Sigmoid colon (tissue), 7 donors: ENCODE results near the gene TNFAIP8. TPM values are rescaled to one million over a fixed set of nuclear protein-coding genes. Genes with fewer than 3 reads are reported as not detected.

Experiments used
- DNase-seq: peaks from one replicate; pipeline ENCODE4 v3.0.0-alpha.2; 2019
- H3K27ac ChIP-seq, 4 donors: fragments of 200-600 bp; sonication (generic); one replicate each; pipeline ENCODE4 v1.5.1; 2016 to 2019; ENCODE audit warnings: mild to moderate bottlenecking in 1 of 4
- H3K27me3 ChIP-seq, 3 donors: fragments of 200-600 bp; sonication (generic); one replicate each; pipeline ENCODE4 v1.5.1; 2019; ENCODE audit warnings: mild to moderate bottlenecking in 1 of 3
- H3K36me3 ChIP-seq, 4 donors: fragments of 200-600 bp; sonication (generic); one replicate each; pipeline ENCODE4 v1.5.1; 2016 to 2019
- H3K4me1 ChIP-seq, 4 donors: fragments of 200-600 bp; sonication (generic); one replicate each; pipeline ENCODE4 v1.5.1; 2017 to 2019
- H3K4me3 ChIP-seq, 4 donors: fragments of 200-600 bp; sonication (generic); one replicate each; pipeline ENCODE4 v1.5.1; 2017 to 2019; ENCODE audit warnings: mild to moderate bottlenecking in 2 of 4, moderate library complexity in 1 of 4
- H3K9me3 ChIP-seq, 4 donors: fragments of 200-600 bp in 3 of 4; sonication (generic) in 3 of 4; one replicate each; pipeline versions ENCODE4 v1.5.1 to v1.6.1; 2013 to 2019
- CTCF ChIP-seq, 4 experiments: fragments of 450-650 bp in 3 of 4; fragments of 200-600 bp in 1 of 4; IDR thresholded peaks; one replicate each; pipeline ENCODE4 v1.5.1; 2016 to 2019; ENCODE audit warnings: antibody characterized with exemption in 4 of 4, mild to moderate bottlenecking in 3 of 4, moderate library complexity in 2 of 4
- EP300 ChIP-seq, 4 donors: sonication (generic); formaldehyde crosslinking; IDR thresholded peaks; one replicate each; pipeline ENCODE4 v1.6.1; 2017; ENCODE audit warnings: antibody characterized with exemption in 4 of 4
- POLR2A ChIP-seq, 2 donors: fragments of 450-650 bp; IDR thresholded peaks; one replicate each; pipeline ENCODE4 v1.6.1; 2016; ENCODE audit warnings: antibody characterized with exemption in 2 of 2, mild to moderate bottlenecking in 2 of 2, moderate library complexity in 2 of 2
- POLR2AphosphoS5 ChIP-seq, 4 donors: sonication (generic); formaldehyde crosslinking; IDR thresholded peaks; one replicate each; pipeline ENCODE4 v1.6.1; 2017; ENCODE audit warnings: antibody characterized with exemption in 4 of 4
- WGBS, 2 donors: extraction: QIAGEN DNeasy Blood & Tissue Kit; methylation state at CpG; one replicate each; pipeline ENCODE4 v1.1.7; 2013; 5-methylcytosine and 5-hydroxymethylcytosine counted together
- intact Hi-C: fragments of 100-400 bp; cut with DNase I; formaldehyde crosslinking; loops from one replicate; pipeline ENCODE4 v1.15.1; 2023
- polyA plus RNA-seq, 3 donors: library from polyadenylated mRNA; stranded (reverse); fragments of 200-250 nt; gene quantifications; one replicate each; pipeline ENCODE4 v1.2.3, GENCODE V29; 2013
- total RNA-seq, 4 donors: library from RNA; depleted of rRNA; stranded (reverse); fragments of >200 nt; gene quantifications; one replicate each; pipeline ENCODE4 v1.1.0, GENCODE V29; 2016
- donor health status: healthy with polysubstance abuse.
- donor health status: Bipolar disorder and iron deficiency.
- donor health status: healthy.

The TNFAIP8 gene
- total and polyA plus RNA-seq, 7 donors, result 6.9 to 55.8 (median 14.8) TPM

- no peak for DNase-seq
- TF ChIP-seq EP300 (IDR thresholded peaks at IDR 0.05) (no peak), POLR2A (IDR thresholded peaks at IDR 0.05) (no peak), POLR2AphosphoS5 (IDR thresholded peaks at IDR 0.05) (no peak), CTCF (IDR thresholded peaks at IDR 0.05) (no peak)
- Histone ChIP-seq H3K4me3 (no peak overlapping the region), H3K9me3 (no peaks in the 10 kb centered on the region), H3K27me3 (no peaks in the 10 kb centered on the region), H3K4me1 (peaks cover 0 to 29% (median 13%) of the 10 kb centered on the region in 4 donors), H3K36me3 (no peaks in the 10 kb centered on the region), H3K27ac (no peak overlapping the region)
- 66 to 71% methylated on average over 1 of the region's 1 CpG for WGBS, 2 donors
- intact Hi-C loops, result no loop called here
Measured at GRCh38 chr5:119367502-119368237, 11.9 kb downstream of the TNFAIP8 start.

GRCh38 chr5:119368238-119368630, 12.4 kb downstream of the TNFAIP8 start:
- H3K27me3 ChIP-seq, result no peaks in the 10 kb centered on the region
- H3K9me3 ChIP-seq, result no peaks in the 10 kb centered on the region
- 38 to 64% methylated on average over 4 of the region's 4 CpGs for WGBS, 2 donors
- no peaks in the 10 kb centered on the region for H3K36me3 ChIP-seq
- H3K4me3 ChIP-seq, result no peak overlapping the region
- peaks cover 0 to 29% (median 13%) of the 10 kb centered on the region in 4 donors for H3K4me1 ChIP-seq
- intact Hi-C loops, result no loop called here
- H3K27ac ChIP-seq, result no peak overlapping the region
- DNase-seq, result no peak
- TF ChIP-seq CTCF (IDR thresholded peaks at IDR 0.05), result no peak
- TF ChIP-seq EP300 (IDR thresholded peaks at IDR 0.05), result no peak
- no peak for TF ChIP-seq POLR2AphosphoS5 (IDR thresholded peaks at IDR 0.05)
- TF ChIP-seq POLR2A (IDR thresholded peaks at IDR 0.05), result no peak

- H3K4me1 ChIP-seq, result peaks cover 0 to 29% (median 12%) of the 10 kb centered on the region in 4 donors
- TF ChIP-seq POLR2AphosphoS5 (IDR thresholded peaks at IDR 0.05), result no peak
- no peak for TF ChIP-seq POLR2A (IDR thresholded peaks at IDR 0.05)
- no peak for TF ChIP-seq CTCF (IDR thresholded peaks at IDR 0.05)
- TF ChIP-seq EP300 (IDR thresholded peaks at IDR 0.05), result no peak
- peak overlapping the region in 1 of 4 donors; percentile 66 for H3K27ac ChIP-seq
- H3K9me3 ChIP-seq, result no peaks in the 10 kb centered on the region
- H3K4me3 ChIP-seq, result no peak overlapping the region
- DNase-seq, result no peak
- H3K36me3 ChIP-seq, result no peaks in the 10 kb centered on the region
- 78 to 86% methylated on average over 1 of the region's 1 CpG for WGBS, 2 donors
- intact Hi-C loops, result no loop called here
- H3K27me3 ChIP-seq, result no peaks in the 10 kb centered on the region
Measured at GRCh38 chr5:119370486-119370885, 14.7 kb downstream of the TNFAIP8 start.

- no peaks in the 10 kb centered on the region for H3K9me3 ChIP-seq
- H3K27me3 ChIP-seq, result no peaks in the 10 kb centered on the region
- peak overlapping the region in 1 of 4 donors; percentile 66 for H3K27ac ChIP-seq
- no peak for TF ChIP-seq POLR2AphosphoS5 (IDR thresholded peaks at IDR 0.05)
- TF ChIP-seq POLR2A (IDR thresholded peaks at IDR 0.05), result no peak
- TF ChIP-seq EP300 (IDR thresholded peaks at IDR 0.05), result no peak
- TF ChIP-seq CTCF (IDR thresholded peaks at IDR 0.05), result no peak
- H3K36me3 ChIP-seq, result no peaks in the 10 kb centered on the region
- peaks cover 0 to 24% (median 7%) of the 10 kb centered on the region in 4 donors for H3K4me1 ChIP-seq
- 57 to 90% methylated on average over 4 of the region's 4 CpGs for WGBS, 2 donors
- no peak overlapping the region for H3K4me3 ChIP-seq
- DNase-seq, result no peak
- intact Hi-C loops, result no loop called here
Measured at GRCh38 chr5:119371146-119371545, 15.3 kb downstream of the TNFAIP8 start.
